ENCODE data around the gene EML6.

GRCh38 chr2:54975175-54975574, 251.7 kb downstream of the EML6 start:
- TF ChIP-seq POLR2AphosphoS5 (IDR thresholded peaks at IDR 0.05), result no peak
- TF ChIP-seq POLR2A (IDR thresholded peaks at IDR 0.05), result no peak
- no peak for TF ChIP-seq CTCF (IDR thresholded peaks at IDR 0.05)
- TF ChIP-seq EP300 (IDR thresholded peaks at IDR 0.05), result no peak

All from gastroesophageal sphincter (tissue), 3 donors.